ENCODE results near the gene RAD51B.

GRCh38 chr14:68295316-68295816, 475.8 kb downstream of the RAD51B start:
- no peak for TF ChIP-seq ZNF274 (IDR thresholded peaks at IDR 0.05; ENCODE audit: low read depth, low read length)
- TF ChIP-seq SUZ12 (IDR thresholded peaks at IDR 0.05; ENCODE audit: extremely low read depth, insufficient read depth, insufficient read length) = no peak
- TF ChIP-seq YY1 (IDR thresholded peaks at IDR 0.05; ENCODE audit: insufficient read depth, insufficient read length) = no peak
